ENCODE measurements around the gene PNPLA1.

GRCh38 chr6:36302227-36302976 is 32.5 kb downstream of the PNPLA1 start:
- peak; percentile 98 for TF ChIP-seq CTCF (IDR thresholded peaks at IDR 0.05; ENCODE audit: low read depth, low read length, poor library complexity, severe bottlenecking)
- no peak for TF ChIP-seq EZH2phosphoT487 (IDR thresholded peaks at IDR 0.05; ENCODE audit: borderline replicate concordance, low read length)
